K562 (cell line): ENCODE results near the gene TSC22D3. TPM values are rescaled to one million over a fixed set of nuclear protein-coding genes. Genes with fewer than 3 reads are reported as not detected.

Source experiments
- ATAC-seq: fragments of 200-7000 bp; cut with Tn5 transposase; 3 replicates; pipeline ENCODE4 v1.9.1; 2020; ENCODE audit warnings: moderate library complexity
- BruUV-seq: library from RNA; stranded (reverse); fragments of 400-500 nt; replicated peaks from 2 replicates; lab custom pipeline; 2021; lab: Mats Ljungman, UMichigan
- CTCF ChIA-PET: fragments of 300-600 bp; formaldehyde crosslinking; extraction: SDS; loops from one replicate; lab custom pipeline; 2021; ENCODE audit warnings: low intra/inter-chr PET ratio; lab: Yijun Ruan, JAX
- POLR2A ChIA-PET: fragments of 300-600, 350-650 bp; sonication (Branson Sonifier 250); formaldehyde crosslinking; extraction: SDS; loops from one replicate; lab custom pipeline; 2021; ENCODE audit warnings: antibody characterized with exemption, inconsistent platforms; lab: Yijun Ruan, JAX
- DNase-seq, 4 experiments: peaks; one replicate each; pipeline versions ENCODE4 v3.0.0 to v3.0.0-alpha.2; 2011 to 2018; ENCODE audit warnings: low spot score in 3 of 4, mixed read lengths in 3 of 4; ENCODE audit errors: extremely low read depth in 1 of 4
- FAIRE-seq: peaks from 2 replicates; lab custom pipeline; 2011; peaks lifted over from hg19 to GRCh38; lab: Jason Lieb, UNC
- H2AFZ ChIP-seq: 2 replicates; pipeline ENCODE4 v1.6.0; 2011; ENCODE audit warnings: low read depth, low read length, control low read depth, inconsistent platforms
- H3K27ac ChIP-seq: fragments of 200-600 bp; 3 replicates; pipeline ENCODE4 v1.8.0; 2011; ENCODE audit warnings: low read depth, mild to moderate bottlenecking, control low read depth, inconsistent platforms, low read length, moderate library complexity, mixed read lengths; ENCODE audit errors: extremely low read depth
- H3K27me3 ChIP-seq, 2 experiments: fragments of 300-600 bp in 1 of 2; 2 replicates in 1 of 2; 3 replicates in 1 of 2; pipeline versions ENCODE4 v1.6.0 to v1.8.0; 2011; ENCODE audit warnings: inconsistent platforms in 2 of 2, low read length in 2 of 2, mild to moderate bottlenecking in 1 of 2, mixed read lengths in 1 of 2, moderate library complexity in 1 of 2; ENCODE audit not compliant: control insufficient read depth in 2 of 2, insufficient read depth in 2 of 2
- H3K36me3 ChIP-seq: fragments of 300-600 bp; 3 replicates; pipeline ENCODE4 v1.8.0; 2011; ENCODE audit warnings: mild to moderate bottlenecking, low read length, inconsistent platforms; ENCODE audit not compliant: control insufficient read depth, insufficient read depth
- H3K4me1 ChIP-seq, 2 experiments: fragments of 200-600 bp in 1 of 2; replicated peaks in 1 of 2; 2 replicates in 1 of 2; 3 replicates in 1 of 2; pipeline versions ENCODE4 v1.5.1 to v1.8.0; 2011; ENCODE audit warnings: inconsistent platforms in 2 of 2, low read length in 2 of 2, mild to moderate bottlenecking in 1 of 2, mixed read lengths in 1 of 2, moderate library complexity in 1 of 2; ENCODE audit not compliant: control insufficient read depth in 2 of 2, insufficient read depth in 2 of 2
- H3K4me2 ChIP-seq: 2 replicates; pipeline ENCODE4 v1.6.1; 2011; ENCODE audit warnings: low read length, control low read depth, inconsistent platforms, mixed read lengths; ENCODE audit not compliant: insufficient read depth
- H3K4me3 ChIP-seq: fragments of 200-600 bp; sonication (generic), shearing (Covaris generic); 2 replicates; pipeline ENCODE4 v1.5.1; 2016; ENCODE audit warnings: control low read depth, inconsistent platforms
- H3K79me2 ChIP-seq: fragments of 200-600 bp; 3 replicates; pipeline ENCODE4 v1.8.0; 2011; ENCODE audit warnings: low read length, inconsistent platforms; ENCODE audit not compliant: control insufficient read depth, insufficient read depth
- H3K9ac ChIP-seq, 2 experiments: 2 replicates each; pipeline versions ENCODE4 v1.6.0 to v1.6.1; 2011; ENCODE audit warnings: low read depth in 2 of 2, low read length in 2 of 2, control low read depth in 1 of 2, inconsistent platforms in 1 of 2, mild to moderate bottlenecking in 1 of 2, mixed read lengths in 1 of 2; ENCODE audit not compliant: insufficient read depth in 1 of 2
- H3K9me1 ChIP-seq: one replicate; pipeline ENCODE4 v1.6.0; 2011; ENCODE audit warnings: inconsistent platforms, mild to moderate bottlenecking, low read length, moderate library complexity; ENCODE audit not compliant: control insufficient read depth, insufficient read depth
- H3K9me3 ChIP-seq: replicated peaks from 2 replicates; pipeline ENCODE4 v1.5.1; 2011; ENCODE audit warnings: low read depth, low read length, inconsistent platforms; ENCODE audit not compliant: control insufficient read depth, insufficient read depth
- H4K20me1 ChIP-seq: replicated peaks from 2 replicates; pipeline ENCODE4 v1.6.1; 2011; ENCODE audit warnings: low read length, inconsistent platforms, mixed read lengths; ENCODE audit not compliant: control insufficient read depth, insufficient read depth
- ARHGAP35 ChIP-seq: fragments of 450-650 bp; IDR thresholded peaks from 2 replicates; pipeline ENCODE4 v1.6.1; 2018; ENCODE audit not compliant: partially characterized antibody
- ARID3A ChIP-seq: IDR thresholded peaks from 2 replicates; pipeline ENCODE4 v1.6.1; 2012; ENCODE audit warnings: low read depth, low read length, improper control_type of control experiment, borderline replicate concordance
- BHLHE40 ChIP-seq: IDR thresholded peaks from 2 replicates; pipeline ENCODE4 v1.6.1; 2011; ENCODE audit warnings: low read length, improper control_type of control experiment
- EP400 ChIP-seq: fragments of 450-650 bp; IDR thresholded peaks from 2 replicates; pipeline ENCODE4 v1.6.1; 2017; ENCODE audit warnings: antibody characterized with exemption, mild to moderate bottlenecking, moderate library complexity
- HSF4 ChIP-seq: fragments of 250-450 bp; sonication (Bioruptor Pico); IDR thresholded peaks from 2 replicates; pipeline ENCODE4 v2.1.2; 2022; ENCODE audit warnings: mild to moderate bottlenecking, moderate library complexity, borderline replicate concordance
- KHSRP ChIP-seq: fragments of 450-650 bp; IDR thresholded peaks from 2 replicates; pipeline ENCODE4 v1.6.1; 2017
- MAFF ChIP-seq: IDR thresholded peaks from 2 replicates; pipeline ENCODE4 v1.6.1; 2012; ENCODE audit warnings: low read length, improper control_type of control experiment
- NCOA6 ChIP-seq: fragments of 450-650 bp; IDR thresholded peaks from 2 replicates; pipeline ENCODE4 v1.6.1; 2017; ENCODE audit warnings: mild to moderate bottlenecking
- NFIX ChIP-seq: fragments of 250-450 bp; sonication (Bioruptor Pico); IDR thresholded peaks from 2 replicates; pipeline ENCODE4 v1.4.0; 2020; ENCODE audit warnings: low read depth, mild to moderate bottlenecking, moderate library complexity
- SMARCA4 ChIP-seq: fragments of 450-650 bp; IDR thresholded peaks from 2 replicates; pipeline ENCODE4 v1.6.1; 2016
- THAP12 ChIP-seq: fragments of 250-450 bp; sonication (Bioruptor Pico); IDR thresholded peaks from 2 replicates; pipeline ENCODE4 v1.9.0; 2021; ENCODE audit warnings: mild to moderate bottlenecking, inconsistent platforms
- ZNF766 ChIP-seq: fragments of 200-800 bp; sonication (Bioruptor generic); conservative IDR thresholded peaks from 2 replicates; pipeline ENCODE4 v1.6.1; 2016; ENCODE audit warnings: missing genetic modification characterization, missing compliant biosample characterization
- WGBS: fragments of 100-300 bp; shearing (Covaris generic); methylation state at CpG from one replicate; pipeline ENCODE4 v1.1.6; 2016; ENCODE audit warnings: low coverage, mixed read lengths; ENCODE audit not compliant: insufficient coverage; ENCODE audit errors: missing lambda C conversion rate; 5-methylcytosine and 5-hydroxymethylcytosine counted together
- in situ Hi-C: fragments of 300-500 bp; cut with MboI; formaldehyde crosslinking; loops from 4 replicates; pipeline ENCODE4 v1.15.0; 2018; ENCODE audit warnings: inconsistent platforms, mixed read lengths
- intact Hi-C: fragments of 100-400 bp; cut with micrococcal nuclease; formaldehyde crosslinking; loops from 2 replicates; pipeline ENCODE4 v1.14.2; 2022
- polyA plus RNA-seq, 8 experiments: library from polyadenylated mRNA; depleted of rRNA in 4 of 8; stranded (reverse) in 5 of 8; unstranded in 3 of 8; fragments of >200 nt; fragmentation: Nextera tagmentation in 2 of 8; fragmentation: Illumina TruSeq in 1 of 8; extraction: Ambion mirVana in 2 of 8; extraction: Trizol in 1 of 8; gene quantifications; 2 replicates each; pipeline versions ENCODE4 v1.2.1 to v1.2.3, GENCODE V29; 2011 to 2014; ENCODE audit warnings: inconsistent platforms in 1 of 8, missing spikeins in 1 of 8
- total RNA-seq, 7 experiments: library from RNA; depleted of rRNA in 6 of 7; stranded (reverse); fragments of >200 nt in 6 of 7; fragmentation: Illumina TruSeq in 2 of 7; extraction: Trizol in 2 of 7; gene quantifications; 2 replicates each; pipeline versions ENCODE4 v1.2.1 to v1.2.3, GENCODE V29; 2011 to 2021; ENCODE audit warnings: low replicate concordance in 1 of 7

Gene TSC22D3
- total and polyA plus RNA-seq, 9 of the 15 experiments (the other 6 are each of a cell fraction or from before 2014, with no cell fraction given): 0.48 to 3.0 (median 0.87) TPM

- Histone ChIP-seq H3K4me2 (no peak overlapping the region), H3K4me1 (peaks cover 8 to 20% of the 10 kb centered on the region in 2 experiments; a peak in 4 of 5 replicates), H2AFZ (0 out of 2 replicates have a peak overlapping the region, but pooled peaks have one; percentile 32), H3K9ac (no peak overlapping the region), H3K27ac (no peak overlapping the region), H3K9me1 (no peaks in the 10 kb centered on the region), H3K36me3 (no peaks in the 10 kb centered on the region), H3K27me3 (no peaks in the 10 kb centered on the region; a peak in 1 of 5 replicates), H3K9me3 (no peaks in the 10 kb centered on the region), H4K20me1 (no peaks in the 10 kb centered on the region), H3K79me2 (no peaks in the 10 kb centered on the region), H3K4me3 (no peak overlapping the region)
- WGBS: 43% methylated on average over 13 of the region's 13 CpGs
- ChIA-PET CTCF (no interaction called here), POLR2A (interaction anchor here (0.6 kb wide), 1 partner anchor 1824 kb away, joined by 3 read pairs; no protein-coding TSS in a partner anchor)
- in situ Hi-C loops (loop anchor here (5.0 kb wide), 1 partner anchor 35 kb away; no protein-coding TSS in a partner anchor), intact Hi-C loops (no loop called here)
- TF ChIP-seq SMARCA4 (no peak), ARID3A (no peak), BHLHE40 (no peak), HSF4 (CRISPR knock-in tag) (no peak), MAFF (no peak), NFIX (CRISPR knock-in tag) (no peak), ARHGAP35 (no peak), KHSRP (no peak), THAP12 (no peak), ZNF766 (CRISPR knock-in tag) (no peak), EP400 (no peak), NCOA6 (no peak)
- FAIRE-seq: no peak
- no peak for DNase-seq
- no peak for ATAC-seq
- no TSS peak for BruUV-seq
Measured at GRCh38 chrX:107712231-107713202, 63.1 kb downstream of the TSC22D3 start.
